AG04450 (cell line): Measurements from ENCODE around the gene LRRTM4. TPM values are rescaled to one million over a fixed set of nuclear protein-coding genes. Genes with fewer than 3 reads are reported as not detected.

ENCODE experiments used
- CTCF ChIA-PET: fragments of 300-600, 350-600 bp; formaldehyde crosslinking; extraction: SDS; loops from one replicate; lab custom pipeline; 2022; ENCODE audit warnings: antibody characterized with exemption, inconsistent platforms; lab: Charles Lee
- POLR2A ChIA-PET: fragments of 350-600 bp; formaldehyde crosslinking; extraction: SDS; loops from one replicate; lab custom pipeline; 2021; ENCODE audit warnings: antibody characterized with exemption, inconsistent platforms; lab: Yijun Ruan, JAX
- DNase-seq: peaks from one replicate; pipeline ENCODE4 v3.0.0-alpha.2; 2011; ENCODE audit warnings: low read depth, low spot score
- H3K27ac ChIP-seq: one replicate; pipeline ENCODE4 v1.5.1; 2012; ENCODE audit warnings: low read depth, low read length, control low read depth
- H3K27me3 ChIP-seq: one replicate; pipeline ENCODE4 v1.6.0; 2012; ENCODE audit warnings: low read length; ENCODE audit not compliant: control insufficient read depth, insufficient read depth
- H3K4me3 ChIP-seq: 2 replicates; pipeline ENCODE4 v1.5.1; 2011; ENCODE audit warnings: mild to moderate bottlenecking, low read depth, low read length, control low read depth
- H3K9me3 ChIP-seq: 2 replicates; pipeline ENCODE4 v1.5.1; 2012; ENCODE audit warnings: low read length; ENCODE audit not compliant: control insufficient read depth, insufficient read depth
- CTCF ChIP-seq: IDR thresholded peaks from 2 replicates; pipeline ENCODE4 v1.5.1; 2011; ENCODE audit warnings: low read depth, low read length, control low read depth, inconsistent platforms
- polyA plus RNA-seq: library from polyadenylated mRNA; depleted of rRNA; stranded (reverse); fragments of >200 nt; gene quantifications from 2 replicates; pipeline ENCODE4 v1.2.3, GENCODE V29; 2011

LRRTM4 gene
- polyA plus RNA-seq, 1 experiment: not detected

GRCh38 chr2:77552956-77553355 is 30.8 kb upstream of the LRRTM4 start:
- DNase-seq: no peak
- no peak overlapping the region for H3K4me3 ChIP-seq
- no peaks in the 10 kb centered on the region for H3K27me3 ChIP-seq
- CTCF ChIA-PET: no interaction called here
- no peak for TF ChIP-seq CTCF
- H3K9me3 ChIP-seq: no peaks in the 10 kb centered on the region; the same call in none of the 2 replicates
- no peak overlapping the region for H3K27ac ChIP-seq
- POLR2A ChIA-PET: no interaction called here

- TF ChIP-seq CTCF: no peak
- no peak overlapping the region for H3K27ac ChIP-seq
- POLR2A ChIA-PET: no interaction called here
- no peak for DNase-seq
- no peaks in the 10 kb centered on the region for H3K27me3 ChIP-seq
- H3K4me3 ChIP-seq: no peak overlapping the region
- CTCF ChIA-PET: no interaction called here
- H3K9me3 ChIP-seq: peaks cover 6% of the 10 kb centered on the region
Observed at GRCh38 chr2:77538031-77538430, 15.9 kb upstream of the LRRTM4 start.

- no peak overlapping the region for H3K4me3 ChIP-seq
- TF ChIP-seq CTCF: no peak
- POLR2A ChIA-PET: no interaction called here
- H3K27me3 ChIP-seq: no peaks in the 10 kb centered on the region
- H3K9me3 ChIP-seq: no peaks in the 10 kb centered on the region
- CTCF ChIA-PET: no interaction called here
- H3K27ac ChIP-seq: no peak overlapping the region
- no peak for DNase-seq
Observed at GRCh38 chr2:77522888-77523287, 712 bp upstream of the LRRTM4 start.

- no peak overlapping the region for H3K27ac ChIP-seq
- H3K27me3 ChIP-seq: no peaks in the 10 kb centered on the region
- H3K9me3 ChIP-seq: no peaks in the 10 kb centered on the region
- ChIA-PET POLR2A (no interaction called here), CTCF (no interaction called here)
- no peak for DNase-seq
- H3K4me3 ChIP-seq: no peak overlapping the region
- TF ChIP-seq CTCF: no peak
Observed at GRCh38 chr2:77521548-77521891, 656 bp downstream of the LRRTM4 start.

GRCh38 chr2:77520641-77521547 is 1.3 kb downstream of the LRRTM4 start:
- ChIA-PET CTCF (interaction anchor here (0.5 kb wide), 1 partner anchor 21 kb away, joined by 3 read pairs; no protein-coding TSS in a partner anchor), POLR2A (no interaction called here)
- no peak for DNase-seq
- no peaks in the 10 kb centered on the region for H3K9me3 ChIP-seq
- no peaks in the 10 kb centered on the region for H3K27me3 ChIP-seq
- H3K27ac ChIP-seq: no peak overlapping the region
- H3K4me3 ChIP-seq: no peak overlapping the region
- no peak for TF ChIP-seq CTCF
